Astrocyte (in vitro differentiated cells and primary cell): ENCODE results near the gene FAM120AOS. TPM values are rescaled to one million over a fixed set of nuclear protein-coding genes. Genes with fewer than 3 reads are reported as not detected.

ENCODE experiments used
- DNase-seq: peaks from one replicate; pipeline ENCODE4 v3.0.0-alpha.2; 2010; ENCODE audit warnings: low read depth
- FAIRE-seq: peaks from 2 replicates; lab custom pipeline; 2011; peaks lifted over from hg19 to GRCh38; lab: Jason Lieb, UNC
- H2AFZ ChIP-seq: 2 replicates; pipeline ENCODE4 v1.6.0; 2012; ENCODE audit warnings: low read depth, low read length, inconsistent platforms
- H3K27ac ChIP-seq: 2 replicates; pipeline ENCODE4 v1.5.1; 2011; ENCODE audit warnings: low read depth, low read length, inconsistent platforms
- H3K27me3 ChIP-seq: 2 replicates; pipeline ENCODE4 v1.6.0; 2011; ENCODE audit warnings: low read length, inconsistent platforms; ENCODE audit not compliant: insufficient read depth
- H3K36me3 ChIP-seq: 2 replicates; pipeline ENCODE4 v1.5.1; 2011; ENCODE audit warnings: low read length, inconsistent platforms; ENCODE audit not compliant: insufficient read depth
- H3K4me1 ChIP-seq: 2 replicates; pipeline ENCODE4 v1.5.1; 2011; ENCODE audit warnings: low read length, inconsistent platforms; ENCODE audit not compliant: insufficient read depth
- H3K4me2 ChIP-seq: 2 replicates; pipeline ENCODE4 v1.6.0; 2012; ENCODE audit warnings: low read length, inconsistent platforms
- H3K4me3 ChIP-seq: 2 replicates; pipeline ENCODE4 v1.5.1; 2011; ENCODE audit warnings: low read depth, mild to moderate bottlenecking, low read length, inconsistent platforms; ENCODE audit not compliant: insufficient read depth
- H3K79me2 ChIP-seq: 2 replicates; pipeline ENCODE4 v1.6.0; 2012; ENCODE audit warnings: mild to moderate bottlenecking, low read length, inconsistent platforms; ENCODE audit not compliant: insufficient read depth
- H3K9ac ChIP-seq: 2 replicates; pipeline ENCODE4 v1.6.0; 2012; ENCODE audit warnings: mild to moderate bottlenecking, low read length, inconsistent platforms
- H3K9me3 ChIP-seq: 2 replicates; pipeline ENCODE4 v1.5.1; 2012; ENCODE audit warnings: low read depth, mild to moderate bottlenecking, low read length, inconsistent platforms; ENCODE audit not compliant: insufficient read depth
- H4K20me1 ChIP-seq: 2 replicates; pipeline ENCODE4 v1.6.0; 2012; ENCODE audit warnings: low read length, inconsistent platforms; ENCODE audit not compliant: insufficient read depth
- H3K27ac Mint-ChIP-seq: one replicate; pipeline ENCODE4 v1.8.0; 2021; ENCODE audit warnings: mild to moderate bottlenecking, mixed read lengths; ENCODE audit not compliant: unreplicated experiment
- H3K27me3 Mint-ChIP-seq: one replicate; pipeline ENCODE4 v1.8.0; 2021; ENCODE audit warnings: low read depth, mixed read lengths; ENCODE audit not compliant: unreplicated experiment
- H3K36me3 Mint-ChIP-seq: one replicate; pipeline ENCODE4 v1.8.0; 2021; ENCODE audit warnings: low read depth, mixed read lengths; ENCODE audit not compliant: unreplicated experiment
- H3K4me1 Mint-ChIP-seq: one replicate; pipeline ENCODE4 v1.8.0; 2021; ENCODE audit warnings: low read depth, mixed read lengths; ENCODE audit not compliant: unreplicated experiment
- H3K4me3 Mint-ChIP-seq: one replicate; pipeline ENCODE4 v1.8.0; 2021; ENCODE audit warnings: mild to moderate bottlenecking, moderate library complexity, mixed read lengths; ENCODE audit not compliant: unreplicated experiment
- H3K9me3 Mint-ChIP-seq: one replicate; pipeline ENCODE4 v1.8.0; 2021; ENCODE audit warnings: mild to moderate bottlenecking, mixed read lengths; ENCODE audit not compliant: unreplicated experiment
- CTCF ChIP-seq: IDR thresholded peaks from 2 replicates; pipeline ENCODE4 v1.5.1; 2011; ENCODE audit warnings: low read depth, mild to moderate bottlenecking, inconsistent platforms, low read length, moderate library complexity; ENCODE audit not compliant: insufficient read depth
- EZH2 ChIP-seq: IDR thresholded peaks from 2 replicates; pipeline ENCODE4 v1.6.1; 2012; ENCODE audit warnings: mild to moderate bottlenecking, low read length, inconsistent platforms; ENCODE audit not compliant: insufficient read depth
- total RNA-seq: library from RNA; stranded (reverse); gene quantifications from 2 replicates; pipeline ENCODE4 v1.2.1, GENCODE V29; 2021

FAM120AOS gene
- total RNA-seq, 1 donor from 2014 or later: 29.7 TPM

GRCh38 chr9:93451849-93452709, 1.3 kb downstream of the FAM120AOS start:
- peaks cover 15% of the 10 kb centered on the region for H3K4me1 Mint-ChIP-seq
- DNase-seq: peak; percentile 30
- Histone ChIP-seq H3K27ac (peak overlapping the region; percentile 72), H3K27me3 (no peaks in the 10 kb centered on the region), H3K4me3 (peak overlapping the region; percentile 79), H4K20me1 (peaks cover 48% of the 10 kb centered on the region), H3K4me1 (peaks cover 15% of the 10 kb centered on the region), H3K9ac (peak overlapping the region; percentile 89), H3K4me2 (peak overlapping the region; percentile 93), H3K9me3 (no peaks in the 10 kb centered on the region), H2AFZ (peak overlapping the region; percentile 69), H3K79me2 (peaks cover 75% of the 10 kb centered on the region), H3K36me3 (peaks cover 12% of the 10 kb centered on the region)
- peak overlapping the region; percentile 95 for H3K4me3 Mint-ChIP-seq
- TF ChIP-seq EZH2 (no peak), CTCF (no peak)
- H3K36me3 Mint-ChIP-seq: peaks cover 12% of the 10 kb centered on the region
- FAIRE-seq: no peak
- H3K9me3 Mint-ChIP-seq: no peaks in the 10 kb centered on the region
- peak overlapping the region; percentile 77 for H3K27ac Mint-ChIP-seq
- H3K27me3 Mint-ChIP-seq: no peaks in the 10 kb centered on the region

GRCh38 chr9:93450945-93451815, 2.2 kb downstream of the FAM120AOS start, which contains the start of gene FAM120A:
TSS of gene FAM120A (plus strand) at chr9:93451685. CDS start at chr9:93451916, 231 bp downstream.
- Histone ChIP-seq H3K4me2 (peak within 1 kb of the TSS; percentile 99), H2AFZ (peak within 1 kb of the TSS; percentile 88), H3K4me1 (peaks cover 15% of the 10 kb centered on the region), H3K27me3 (no peaks in the 10 kb centered on the region), H4K20me1 (peaks cover 39% of the 10 kb centered on the region), H3K4me3 (peak within 1 kb of the TSS; percentile 83), H3K36me3 (peaks cover 19% of the 10 kb centered on the region), H3K9ac (peak within 1 kb of the TSS; percentile 93), H3K79me2 (peaks cover 66% of the 10 kb centered on the region), H3K27ac (peak within 1 kb of the TSS; percentile 78), H3K9me3 (no peaks in the 10 kb centered on the region)
- Mint-ChIP-seq H3K36me3 (peaks cover 17% of the 10 kb centered on the region), H3K27ac (peak within 1 kb of the TSS; percentile 88), H3K27me3 (no peaks in the 10 kb centered on the region), H3K4me3 (peak within 1 kb of the TSS; percentile 95), H3K9me3 (no peaks in the 10 kb centered on the region), H3K4me1 (peaks cover 12% of the 10 kb centered on the region)
- TF ChIP-seq EZH2 (no peak), CTCF (no peak)
- FAIRE-seq: no peak
- peak; percentile 43 for DNase-seq
